ENCODE data around the gene AP1M1.
A peak's percentile ranks its signal among the peaks of the same experiment; 100 is the strongest.

Gene AP1M1

DNA sequence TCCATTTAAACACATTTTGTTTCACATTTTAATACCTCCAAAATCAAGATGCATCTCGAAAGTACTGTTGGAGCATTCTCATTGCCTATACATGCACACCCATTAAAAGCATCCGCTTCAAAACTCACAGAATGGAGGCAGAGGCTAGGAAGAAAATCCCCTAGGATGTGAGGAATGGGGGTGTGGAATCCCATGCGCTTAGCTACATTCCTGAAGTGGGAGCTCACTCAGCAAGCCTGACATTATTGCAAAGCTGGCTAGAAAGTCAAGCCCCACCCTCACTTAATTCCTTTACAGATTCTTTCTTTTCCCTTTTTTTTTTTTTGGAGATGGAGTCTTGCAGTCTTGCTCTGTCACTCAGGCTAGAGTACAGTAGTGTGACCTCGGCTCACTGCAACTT is 17.1 kb upstream of the AP1M1 start:
- POLR2A ChIA-PET: interaction anchor here (0.6 kb wide), 1 partner anchor 27 kb away, joined by 3 read pairs; no protein-coding TSS in a partner anchor
- no peak for DNase-seq (ENCODE audit: extremely low spot score)
- CTCF ChIA-PET: interaction anchor here (0.9 to 2.7 kb wide), 7 partner anchors 8 to 118 kb away, joined by 3 to 11 read pairs (median 3); partner anchors contain the start of gene CIB3
- TF ChIP-seq, protein P1, sequence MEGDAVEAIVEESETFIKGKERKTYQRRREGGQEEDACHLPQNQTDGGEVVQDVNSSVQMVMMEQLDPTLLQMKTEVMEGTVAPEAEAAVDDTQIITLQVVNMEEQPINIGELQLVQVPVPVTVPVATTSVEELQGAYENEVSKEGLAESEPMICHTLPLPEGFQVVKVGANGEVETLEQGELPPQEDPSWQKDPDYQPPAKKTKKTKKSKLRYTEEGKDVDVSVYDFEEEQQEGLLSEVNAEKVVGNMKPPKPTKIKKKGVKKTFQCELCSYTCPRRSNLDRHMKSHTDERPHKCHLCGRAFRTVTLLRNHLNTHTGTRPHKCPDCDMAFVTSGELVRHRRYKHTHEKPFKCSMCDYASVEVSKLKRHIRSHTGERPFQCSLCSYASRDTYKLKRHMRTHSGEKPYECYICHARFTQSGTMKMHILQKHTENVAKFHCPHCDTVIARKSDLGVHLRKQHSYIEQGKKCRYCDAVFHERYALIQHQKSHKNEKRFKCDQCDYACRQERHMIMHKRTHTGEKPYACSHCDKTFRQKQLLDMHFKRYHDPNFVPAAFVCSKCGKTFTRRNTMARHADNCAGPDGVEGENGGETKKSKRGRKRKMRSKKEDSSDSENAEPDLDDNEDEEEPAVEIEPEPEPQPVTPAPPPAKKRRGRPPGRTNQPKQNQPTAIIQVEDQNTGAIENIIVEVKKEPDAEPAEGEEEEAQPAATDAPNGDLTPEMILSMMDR (IDR thresholded peaks at IDR 0.05; ENCODE audit: control extremely low read depth, extremely low read depth, low read depth, missing control alignments): no peak

GRCh38 chr19:16184665-16185122 is 13.0 kb upstream of the AP1M1 start:
- no peak for DNase-seq (ENCODE audit: extremely low spot score)
- TF ChIP-seq, protein P1 (IDR thresholded peaks at IDR 0.05; ENCODE audit: control extremely low read depth, extremely low read depth, low read depth, missing control alignments): no peak
- POLR2A ChIA-PET: interaction anchor here (0.5 to 1.6 kb wide), 7 partner anchors 10 to 834 kb away, joined by 3 to 6 read pairs (median 4); partner anchors contain the start of gene AP1M1
- CTCF ChIA-PET: interaction anchor here (0.8 to 3.0 kb wide), 21 partner anchors 10 to 233 kb away, joined by 3 to 25 read pairs (median 5); partner anchors contain the start of genes AP1M1 and CIB3

DNA sequence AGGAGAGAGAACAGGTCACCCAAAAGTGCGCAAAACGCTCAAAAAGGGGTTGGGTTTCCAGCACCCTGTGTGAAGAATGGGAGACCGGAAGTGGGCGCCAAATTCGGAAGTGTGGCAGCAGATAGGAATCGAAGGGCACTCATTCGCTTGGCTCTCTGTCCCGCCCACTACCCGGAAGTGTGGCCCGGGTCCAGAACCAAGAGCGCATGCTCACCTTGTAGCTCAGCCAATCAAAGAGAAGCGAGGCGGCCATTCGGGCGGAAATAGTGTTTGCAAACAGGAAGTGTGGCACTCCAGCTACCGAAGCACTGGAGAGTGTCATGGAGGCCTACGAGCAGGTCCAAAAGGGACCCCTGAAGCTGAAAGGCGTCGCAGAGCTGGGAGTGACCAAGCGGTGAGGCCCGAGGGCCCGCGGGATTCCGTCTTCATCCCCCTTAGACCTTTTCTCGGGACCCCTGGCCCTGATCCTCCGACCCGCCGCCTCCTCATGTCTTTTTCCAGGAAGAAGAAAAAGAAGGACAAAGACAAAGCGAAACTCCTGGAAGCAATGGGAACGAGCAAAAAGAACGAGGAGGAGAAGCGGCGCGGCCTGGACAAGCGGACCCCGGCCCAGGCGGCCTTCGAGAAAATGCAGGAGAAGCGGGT is 12.5 kb upstream of the AP1M1 start, which contains the start of gene FAM32A:
FAM32A (plus strand) TSS at position 288 of the 645 bp plus-strand sequence; CDS start at position 321, 33 bp downstream.
- POLR2A ChIA-PET: interaction anchor here (0.5 to 1.6 kb wide), 7 partner anchors 9 to 834 kb away, joined by 3 to 6 read pairs (median 4); partner anchors contain the start of gene AP1M1

DNA sequence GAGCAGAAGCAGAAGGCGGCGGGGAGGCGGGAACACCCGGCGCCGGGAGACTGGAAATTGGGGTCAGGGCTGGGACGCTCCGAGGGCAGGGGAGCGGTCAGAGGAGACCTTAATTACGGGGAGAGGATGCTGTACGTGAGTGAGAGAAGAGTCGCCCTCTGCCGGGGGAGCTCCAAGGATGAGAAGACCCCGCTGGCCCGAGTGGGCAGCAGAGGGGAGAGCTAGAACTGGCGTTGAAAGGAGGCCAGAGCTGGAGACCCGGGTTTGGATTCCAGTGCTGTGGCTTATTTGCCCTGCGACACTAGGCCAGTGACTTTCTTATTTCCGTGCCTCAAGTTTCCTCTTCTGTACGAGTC is 12.0 kb upstream of the AP1M1 start:
- POLR2A ChIA-PET: interaction anchor here (0.9 to 1.6 kb wide), 3 partner anchors 9 to 115 kb away, joined by 3 to 6 read pairs (median 3); no protein-coding TSS in a partner anchor
- CTCF ChIA-PET: interaction anchor here (0.6 to 3.0 kb wide), 31 partner anchors 9 to 556 kb away, joined by 3 to 25 read pairs (median 5); partner anchors contain the start of genes AP1M1 and CIB3
- peak; percentile 55 for DNase-seq (ENCODE audit: extremely low spot score)
- TF ChIP-seq, protein P1 (IDR thresholded peaks at IDR 0.05; ENCODE audit: control extremely low read depth, extremely low read depth, low read depth, missing control alignments): peak; percentile 40

More for the DNA sequence above, 12.5 kb upstream of the AP1M1 start, which contains the start of gene FAM32A:
- DNase-seq (ENCODE audit: extremely low spot score): peak; percentile 99
- CTCF ChIA-PET: interaction anchor here (0.6 to 3.0 kb wide), 29 partner anchors 9 to 555 kb away, joined by 3 to 25 read pairs (median 5); partner anchors contain the start of genes AP1M1 and CIB3
- TF ChIP-seq, protein P1 (IDR thresholded peaks at IDR 0.05; ENCODE audit: control extremely low read depth, extremely low read depth, low read depth, missing control alignments): no peak

DNA sequence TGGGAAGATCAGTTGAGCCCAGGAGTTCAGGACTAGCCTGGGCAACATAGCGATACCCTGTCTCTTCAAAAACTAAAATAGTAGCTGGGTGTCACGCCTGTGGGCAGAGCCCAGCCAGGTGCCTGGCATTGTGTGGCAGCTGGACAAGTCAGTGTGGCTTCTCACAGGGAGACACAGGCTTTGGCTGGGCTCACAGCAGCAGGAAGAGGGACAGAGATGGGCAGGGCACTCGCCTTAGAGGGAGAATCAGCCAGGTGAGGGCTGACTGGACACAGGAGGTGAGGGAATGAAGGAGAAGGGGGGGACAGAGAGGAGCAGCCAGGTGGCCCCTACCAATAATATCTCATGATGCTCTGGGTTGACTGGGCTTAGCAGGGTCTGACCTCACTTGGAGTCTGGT is 9.2 kb upstream of the AP1M1 start:
- POLR2A ChIA-PET: interaction anchor here (0.7 to 1.2 kb wide), 2 partner anchors 9 to 105 kb away, joined by 3 to 5 read pairs; partner anchors contain the start of gene AP1M1
- TF ChIP-seq, protein P1 (IDR thresholded peaks at IDR 0.05; ENCODE audit: control extremely low read depth, extremely low read depth, low read depth, missing control alignments): no peak
- DNase-seq (ENCODE audit: extremely low spot score): no peak
- CTCF ChIA-PET: interaction anchor here (0.9 to 2.9 kb wide), 3 partner anchors 9 to 147 kb away, joined by 3 to 7 read pairs (median 4); partner anchors contain the start of gene AP1M1

DNA sequence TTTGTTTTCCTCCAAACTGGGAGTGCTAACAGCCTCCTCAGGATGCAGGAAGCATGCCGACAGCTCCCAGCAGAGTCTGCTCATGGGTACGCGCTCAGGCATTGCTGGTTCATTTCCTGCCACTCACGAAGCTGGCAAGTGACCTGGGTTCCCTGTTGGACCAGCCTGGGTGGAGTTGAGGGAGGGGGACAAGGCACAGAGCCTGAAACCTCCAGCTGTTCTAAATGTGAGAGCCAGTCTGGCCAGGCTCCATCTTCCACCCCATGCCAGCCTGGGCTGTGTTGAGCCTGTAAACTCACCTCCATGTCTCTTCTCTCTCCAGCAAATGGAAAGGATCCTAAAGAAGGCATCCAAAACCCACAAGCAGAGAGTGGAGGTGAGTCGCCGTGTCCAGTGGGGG is 7.5 kb upstream of the AP1M1 start:
- POLR2A ChIA-PET: interaction anchor here (0.5 kb wide), 1 partner anchor 136 kb away, joined by 3 read pairs; no protein-coding TSS in a partner anchor

More for the DNA sequence above, 7.5 kb upstream of the AP1M1 start:
- DNase-seq (ENCODE audit: extremely low spot score): no peak
- TF ChIP-seq, protein P1 (IDR thresholded peaks at IDR 0.05; ENCODE audit: control extremely low read depth, extremely low read depth, low read depth, missing control alignments): no peak
- CTCF ChIA-PET: interaction anchor here (1.1 to 2.9 kb wide), 4 partner anchors 7 to 193 kb away, joined by 3 to 7 read pairs (median 4); partner anchors contain the start of gene AP1M1
